AG04449 (cell line): Measurements from ENCODE around the gene TERB1.

Experiments used
- CTCF ChIA-PET: fragments of 350-600 bp; formaldehyde crosslinking; extraction: SDS; loops from one replicate; lab custom pipeline; 2021; ENCODE audit warnings: antibody characterized with exemption; lab: Yijun Ruan, JAX
- POLR2A ChIA-PET: fragments of 400-600, 350-600 bp; formaldehyde crosslinking; extraction: SDS; loops from one replicate; lab custom pipeline; 2020; ENCODE audit warnings: antibody characterized with exemption, inconsistent platforms; lab: Yijun Ruan, JAX
- DNase-seq: peaks from one replicate; pipeline ENCODE4 v3.0.0-alpha.2; 2010; ENCODE audit warnings: low read depth, low spot score
- H3K4me3 ChIP-seq: 2 replicates; pipeline ENCODE4 v1.5.1; 2011; ENCODE audit warnings: low read depth, mild to moderate bottlenecking, control low read depth, low read length
- TF ChIP-seq, protein P1 (sequence below): IDR thresholded peaks from one replicate; pipeline ENCODE4 v1.5.1; 2011; ENCODE audit warnings: mild to moderate bottlenecking, moderate library complexity, low read length, control low read depth, inconsistent platforms; ENCODE audit not compliant: insufficient read depth; ENCODE audit errors: missing control alignments

TERB1 gene

GRCh38 chr16:66741169-66741900 is 60.0 kb downstream of the TERB1 start:
- DNase-seq: peak; percentile 49
- ChIA-PET CTCF (interaction anchor here (0.6 to 20.6 kb wide), 19 partner anchors 2 to 337 kb away, joined by 3 to 501 read pairs (median 5); partner anchors contain the start of genes DYNC1LI2 and NAE1), POLR2A (interaction anchor here (0.6 to 1.4 kb wide), 4 partner anchors 10 to 79 kb away, joined by 3 to 11 read pairs (median 3); partner anchors contain the start of gene DYNC1LI2)
- TF ChIP-seq, protein P1, sequence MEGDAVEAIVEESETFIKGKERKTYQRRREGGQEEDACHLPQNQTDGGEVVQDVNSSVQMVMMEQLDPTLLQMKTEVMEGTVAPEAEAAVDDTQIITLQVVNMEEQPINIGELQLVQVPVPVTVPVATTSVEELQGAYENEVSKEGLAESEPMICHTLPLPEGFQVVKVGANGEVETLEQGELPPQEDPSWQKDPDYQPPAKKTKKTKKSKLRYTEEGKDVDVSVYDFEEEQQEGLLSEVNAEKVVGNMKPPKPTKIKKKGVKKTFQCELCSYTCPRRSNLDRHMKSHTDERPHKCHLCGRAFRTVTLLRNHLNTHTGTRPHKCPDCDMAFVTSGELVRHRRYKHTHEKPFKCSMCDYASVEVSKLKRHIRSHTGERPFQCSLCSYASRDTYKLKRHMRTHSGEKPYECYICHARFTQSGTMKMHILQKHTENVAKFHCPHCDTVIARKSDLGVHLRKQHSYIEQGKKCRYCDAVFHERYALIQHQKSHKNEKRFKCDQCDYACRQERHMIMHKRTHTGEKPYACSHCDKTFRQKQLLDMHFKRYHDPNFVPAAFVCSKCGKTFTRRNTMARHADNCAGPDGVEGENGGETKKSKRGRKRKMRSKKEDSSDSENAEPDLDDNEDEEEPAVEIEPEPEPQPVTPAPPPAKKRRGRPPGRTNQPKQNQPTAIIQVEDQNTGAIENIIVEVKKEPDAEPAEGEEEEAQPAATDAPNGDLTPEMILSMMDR: no peak
- no peak overlapping the region for H3K4me3 ChIP-seq

- TF ChIP-seq, protein P1: no peak
- DNase-seq: no peak
- CTCF ChIA-PET: interaction anchor here (1.0 to 20.6 kb wide), 19 partner anchors 2 to 335 kb away, joined by 3 to 501 read pairs (median 10); partner anchors contain the start of genes DYNC1LI2 and NAE1
- POLR2A ChIA-PET: interaction anchor here (0.6 to 1.1 kb wide), 3 partner anchors 78 to 1563 kb away, joined by 3 read pairs; no protein-coding TSS in a partner anchor
- H3K4me3 ChIP-seq: no peak overlapping the region
Observed at GRCh38 chr16:66740533-66740932, 60.9 kb downstream of the TERB1 start.

GRCh38 chr16:66740010-66740409 is 61.4 kb downstream of the TERB1 start:
- POLR2A ChIA-PET: interaction anchor here (0.6 to 1.1 kb wide), 4 partner anchors 27 to 1563 kb away, joined by 3 read pairs; no protein-coding TSS in a partner anchor

GRCh38 chr16:66735891-66736290 is 65.5 kb downstream of the TERB1 start:
- CTCF ChIA-PET: interaction anchor here (1.1 to 20.6 kb wide), 8 partner anchors 2 to 132 kb away, joined by 3 to 501 read pairs (median 14); partner anchors contain the start of genes DYNC1LI2 and NAE1
- no peak for DNase-seq
- TF ChIP-seq, protein P1: no peak
- POLR2A ChIA-PET: no interaction called here
- no peak overlapping the region for H3K4me3 ChIP-seq

More at GRCh38 chr16:66740010-66740409, 61.4 kb downstream of the TERB1 start:
- no peak overlapping the region for H3K4me3 ChIP-seq
- DNase-seq: no peak
- CTCF ChIA-PET: interaction anchor here (1.0 to 20.6 kb wide), 18 partner anchors 3 to 334 kb away, joined by 3 to 501 read pairs (median 9); partner anchors contain the start of genes DYNC1LI2 and NAE1
- TF ChIP-seq, protein P1: peak; percentile 44

DNA sequence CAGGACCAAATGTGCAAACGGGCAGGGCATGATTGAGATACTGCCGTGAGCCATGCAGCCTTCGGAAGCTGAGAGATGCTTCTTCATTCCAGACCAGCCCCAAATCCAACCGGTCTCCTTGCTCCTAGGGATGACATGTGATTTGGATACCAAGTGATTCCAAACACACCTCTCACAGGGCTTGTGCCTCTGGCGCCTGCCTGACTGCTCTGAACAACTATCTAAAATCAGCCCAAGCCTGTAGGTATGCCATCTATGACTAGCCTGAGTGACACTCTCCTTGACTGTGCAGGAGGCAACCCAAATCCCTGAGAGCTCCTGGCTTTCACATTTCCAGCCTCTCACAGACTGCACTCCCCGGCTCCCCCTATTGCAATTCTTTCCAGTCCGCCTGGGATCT is 70.3 kb downstream of the TERB1 start:
- TF ChIP-seq, protein P1: no peak
- POLR2A ChIA-PET: no interaction called here
- no peak overlapping the region for H3K4me3 ChIP-seq
- DNase-seq: no peak
- CTCF ChIA-PET: interaction anchor here (0.9 to 19.9 kb wide), 8 partner anchors 9 to 136 kb away, joined by 3 to 501 read pairs (median 4); partner anchors contain the start of genes DYNC1LI2 and NAE1
